T-helper 2 cell treated with Interferon-gamma antibody and Interleukin-4, amounts not matched to agents 5 μg/mL and 100 μg/mL, for 36 hours (primary cell): ENCODE data around the gene PDILT.
"Not testable (repeated sequence)": the region's sequence is repeated elsewhere in the genome, so short reads cannot be mapped to it uniquely, and the experiment has no call there.

ENCODE experiments used
- DNase-seq: peaks from one replicate; pipeline ENCODE4 v3.0.0; 2021; ENCODE audit warnings: low spot score
- H3K27ac Mint-ChIP-seq: one replicate; pipeline ENCODE4 v1.8.0; 2021; ENCODE audit warnings: mild to moderate bottlenecking, mixed read lengths
- H3K27me3 Mint-ChIP-seq: one replicate; pipeline ENCODE4 v1.8.0; 2021; ENCODE audit warnings: low read depth, mixed read lengths
- H3K36me3 Mint-ChIP-seq: one replicate; pipeline ENCODE4 v1.8.0; 2021; ENCODE audit warnings: low read depth, mixed read lengths
- H3K4me1 Mint-ChIP-seq: one replicate; pipeline ENCODE4 v1.8.0; 2021; ENCODE audit warnings: low read depth, mixed read lengths
- H3K4me3 Mint-ChIP-seq: one replicate; pipeline ENCODE4 v1.8.0; 2022; ENCODE audit warnings: mild to moderate bottlenecking, moderate library complexity, mixed read lengths
- H3K9me3 Mint-ChIP-seq: one replicate; pipeline ENCODE4 v1.8.0; 2021; ENCODE audit warnings: mixed read lengths

The PDILT gene

GRCh38 chr16:20423772-20424128 is 19.2 kb upstream of the PDILT start:
- not testable (repeated sequence) for H3K36me3 Mint-ChIP-seq, H3K4me1 Mint-ChIP-seq, H3K9me3 Mint-ChIP-seq, DNase-seq, H3K27ac Mint-ChIP-seq, H3K4me3 Mint-ChIP-seq, H3K27me3 Mint-ChIP-seq

- H3K27me3 Mint-ChIP-seq, H3K9me3 Mint-ChIP-seq, H3K4me3 Mint-ChIP-seq, DNase-seq, H3K27ac Mint-ChIP-seq, H3K36me3 Mint-ChIP-seq, H3K4me1 Mint-ChIP-seq: not testable (repeated sequence)
Measured at GRCh38 chr16:20421748-20422147, 17.2 kb upstream of the PDILT start.

- not testable (repeated sequence) for H3K9me3 Mint-ChIP-seq, H3K27me3 Mint-ChIP-seq, H3K4me1 Mint-ChIP-seq, DNase-seq, H3K27ac Mint-ChIP-seq, H3K4me3 Mint-ChIP-seq, H3K36me3 Mint-ChIP-seq
Measured at GRCh38 chr16:20419093-20419492, 14.6 kb upstream of the PDILT start.

GRCh38 chr16:20415541-20415940 is 11.0 kb upstream of the PDILT start:
- peaks cover 4% of the 10 kb centered on the region for H3K27me3 Mint-ChIP-seq
- no peak for DNase-seq
- H3K4me3 Mint-ChIP-seq: no peak overlapping the region
- no peaks in the 10 kb centered on the region for H3K4me1 Mint-ChIP-seq
- H3K9me3 Mint-ChIP-seq: no peaks in the 10 kb centered on the region
- no peaks in the 10 kb centered on the region for H3K36me3 Mint-ChIP-seq
- no peak overlapping the region for H3K27ac Mint-ChIP-seq

GRCh38 chr16:20411055-20411454 is 6.5 kb upstream of the PDILT start:
- no peaks in the 10 kb centered on the region for H3K36me3 Mint-ChIP-seq
- H3K27ac Mint-ChIP-seq: no peak overlapping the region
- H3K9me3 Mint-ChIP-seq: no peaks in the 10 kb centered on the region
- no peak overlapping the region for H3K4me3 Mint-ChIP-seq
- no peaks in the 10 kb centered on the region for H3K4me1 Mint-ChIP-seq
- DNase-seq: no peak
- H3K27me3 Mint-ChIP-seq: peaks cover 3% of the 10 kb centered on the region

GRCh38 chr16:20410121-20410723 is 5.7 kb upstream of the PDILT start:
- H3K4me1 Mint-ChIP-seq: no peaks in the 10 kb centered on the region
- no peaks in the 10 kb centered on the region for H3K27me3 Mint-ChIP-seq
- no peaks in the 10 kb centered on the region for H3K36me3 Mint-ChIP-seq
- H3K27ac Mint-ChIP-seq: no peak overlapping the region
- no peaks in the 10 kb centered on the region for H3K9me3 Mint-ChIP-seq
- DNase-seq: no peak
- no peak overlapping the region for H3K4me3 Mint-ChIP-seq

- no peak for DNase-seq
- no peaks in the 10 kb centered on the region for H3K9me3 Mint-ChIP-seq
- H3K36me3 Mint-ChIP-seq: no peaks in the 10 kb centered on the region
- no peaks in the 10 kb centered on the region for H3K27me3 Mint-ChIP-seq
- H3K27ac Mint-ChIP-seq: no peak within 1 kb of the TSS
- H3K4me3 Mint-ChIP-seq: no peak within 1 kb of the TSS
- H3K4me1 Mint-ChIP-seq: no peaks in the 10 kb centered on the region
Measured at GRCh38 chr16:20409398-20410120, 5.0 kb upstream of the PDILT start, which contains the start of gene ACSM5. Gene ACSM5, plus strand, starts transcription at chr16:20409534. Its CDS starts 1,951 bp downstream, at chr16:20411485.

GRCh38 chr16:20402651-20403050 is 1.9 kb downstream of the PDILT start:
- DNase-seq: no peak
- Mint-ChIP-seq H3K36me3 (no peaks in the 10 kb centered on the region), H3K27ac (no peak overlapping the region), H3K9me3 (no peaks in the 10 kb centered on the region), H3K4me3 (no peak overlapping the region), H3K4me1 (no peaks in the 10 kb centered on the region), H3K27me3 (no peaks in the 10 kb centered on the region)

GRCh38 chr16:20401475-20402016 is 3.0 kb downstream of the PDILT start:
- H3K9me3 Mint-ChIP-seq: no peaks in the 10 kb centered on the region
- no peak overlapping the region for H3K4me3 Mint-ChIP-seq
- no peaks in the 10 kb centered on the region for H3K27me3 Mint-ChIP-seq
- DNase-seq: no peak
- no peak overlapping the region for H3K27ac Mint-ChIP-seq
- no peaks in the 10 kb centered on the region for H3K36me3 Mint-ChIP-seq
- H3K4me1 Mint-ChIP-seq: no peaks in the 10 kb centered on the region

- Mint-ChIP-seq H3K27ac (no peak overlapping the region), H3K4me3 (no peak overlapping the region), H3K9me3 (no peaks in the 10 kb centered on the region), H3K4me1 (no peaks in the 10 kb centered on the region), H3K36me3 (no peaks in the 10 kb centered on the region), H3K27me3 (no peaks in the 10 kb centered on the region)
- no peak for DNase-seq
Measured at GRCh38 chr16:20401066-20401465, 3.5 kb downstream of the PDILT start.

GRCh38 chr16:20399185-20399584 is 5.4 kb downstream of the PDILT start:
- Mint-ChIP-seq H3K9me3 (no peaks in the 10 kb centered on the region), H3K36me3 (no peaks in the 10 kb centered on the region), H3K27me3 (no peaks in the 10 kb centered on the region), H3K4me3 (no peak overlapping the region), H3K4me1 (no peaks in the 10 kb centered on the region), H3K27ac (no peak overlapping the region)
- no peak for DNase-seq

GRCh38 chr16:20398603-20399002 is 5.9 kb downstream of the PDILT start:
- H3K27ac Mint-ChIP-seq: no peak overlapping the region
- H3K27me3 Mint-ChIP-seq: no peaks in the 10 kb centered on the region
- H3K36me3 Mint-ChIP-seq: no peaks in the 10 kb centered on the region
- DNase-seq: no peak
- no peaks in the 10 kb centered on the region for H3K4me1 Mint-ChIP-seq
- no peak overlapping the region for H3K4me3 Mint-ChIP-seq
- no peaks in the 10 kb centered on the region for H3K9me3 Mint-ChIP-seq

GRCh38 chr16:20397468-20398074 is 7.0 kb downstream of the PDILT start:
- no peak for DNase-seq
- no peaks in the 10 kb centered on the region for H3K36me3 Mint-ChIP-seq

GRCh38 chr16:20396846-20397467 is 7.6 kb downstream of the PDILT start:
- DNase-seq: no peak
- no peaks in the 10 kb centered on the region for H3K4me1 Mint-ChIP-seq
- H3K9me3 Mint-ChIP-seq: no peaks in the 10 kb centered on the region
- no peak overlapping the region for H3K27ac Mint-ChIP-seq
- no peaks in the 10 kb centered on the region for H3K27me3 Mint-ChIP-seq
- H3K36me3 Mint-ChIP-seq: no peaks in the 10 kb centered on the region
- no peak overlapping the region for H3K4me3 Mint-ChIP-seq

More at GRCh38 chr16:20397468-20398074, 7.0 kb downstream of the PDILT start:
- H3K9me3 Mint-ChIP-seq: no peaks in the 10 kb centered on the region
- H3K4me3 Mint-ChIP-seq: no peak overlapping the region
- H3K4me1 Mint-ChIP-seq: no peaks in the 10 kb centered on the region
- H3K27me3 Mint-ChIP-seq: no peaks in the 10 kb centered on the region
- no peak overlapping the region for H3K27ac Mint-ChIP-seq
